ENCODE data around the gene DDX39A.

Gene DDX39A

GRCh38 chr19:14390548-14390947, 28.6 kb downstream of the DDX39A start:
- H3K79me2 ChIP-seq (ENCODE audit: control insufficient read depth, insufficient read depth, low read length): no peaks in the 10 kb centered on the region
- H3K9ac ChIP-seq (ENCODE audit: low read length): no peak overlapping the region
- no peak overlapping the region for H3K23ac ChIP-seq (ENCODE audit: low read length)
- H3K27ac ChIP-seq (ENCODE audit: low read depth, low read length): no peak overlapping the region
- no peak overlapping the region for H3K4me2 ChIP-seq (ENCODE audit: low read length)
- no peak overlapping the region for H3K4ac ChIP-seq (ENCODE audit: low read depth, low read length)
- no peak for DNase-seq
- H4K5ac ChIP-seq (ENCODE audit: low read length): no peak overlapping the region
- H3K4me3 ChIP-seq (ENCODE audit: low read length): no peak overlapping the region
- H3K36me3 ChIP-seq (ENCODE audit: control insufficient read depth, insufficient read depth, low read length): no peaks in the 10 kb centered on the region
- H3K56ac ChIP-seq (ENCODE audit: low read length): no peak overlapping the region
- no peaks in the 10 kb centered on the region for H3K4me1 ChIP-seq (ENCODE audit: control insufficient read depth, low read depth, low read length)
- no peak overlapping the region for H2BK120ac ChIP-seq (ENCODE audit: low read depth, low read length)
- H3K79me1 ChIP-seq (ENCODE audit: low read length): no peaks in the 10 kb centered on the region
- no peaks in the 10 kb centered on the region for H3K27me3 ChIP-seq (ENCODE audit: insufficient read depth, low read length, poor library complexity)
- H4K8ac ChIP-seq (ENCODE audit: low read depth, low read length): no peak overlapping the region
- H2BK5ac ChIP-seq (ENCODE audit: low read length): no peak overlapping the region
- H2BK15ac ChIP-seq (replicated peaks; ENCODE audit: low read depth): no peak overlapping the region
- no peak overlapping the region for H2AK5ac ChIP-seq (ENCODE audit: low read length)
- WGBS (ENCODE audit: extremely low coverage, insufficient coverage, low lambda C conversion rate): no CpG with 5 or more reads among the region's 5 CpGs
- no peak overlapping the region for H3K18ac ChIP-seq (ENCODE audit: low read length)

GRCh38 chr19:14385492-14385891, 33.6 kb downstream of the DDX39A start:
- no peak overlapping the region for H4K8ac ChIP-seq (ENCODE audit: low read depth, low read length)
- H2BK15ac ChIP-seq (replicated peaks; ENCODE audit: low read depth): no peak overlapping the region
- H3K79me2 ChIP-seq (ENCODE audit: control insufficient read depth, insufficient read depth, low read length): no peaks in the 10 kb centered on the region
- no peak overlapping the region for H2BK5ac ChIP-seq (ENCODE audit: low read length)
- H3K4me3 ChIP-seq (ENCODE audit: low read length): no peak overlapping the region
- no peak overlapping the region for H3K4ac ChIP-seq (ENCODE audit: low read depth, low read length)
- H2BK120ac ChIP-seq (ENCODE audit: low read depth, low read length): no peak overlapping the region
- H3K79me1 ChIP-seq (ENCODE audit: low read length): no peaks in the 10 kb centered on the region
- no peak overlapping the region for H3K18ac ChIP-seq (ENCODE audit: low read length)
- no peak overlapping the region for H2AK5ac ChIP-seq (ENCODE audit: low read length)
- no peaks in the 10 kb centered on the region for H3K36me3 ChIP-seq (ENCODE audit: control insufficient read depth, insufficient read depth, low read length)
- H3K4me1 ChIP-seq (ENCODE audit: control insufficient read depth, low read depth, low read length): no peaks in the 10 kb centered on the region
- H3K4me2 ChIP-seq (ENCODE audit: low read length): no peak overlapping the region
- no peaks in the 10 kb centered on the region for H3K27me3 ChIP-seq (ENCODE audit: insufficient read depth, low read length, poor library complexity)
- no peak for DNase-seq
- no peak overlapping the region for H3K56ac ChIP-seq (ENCODE audit: low read length)
- H3K27ac ChIP-seq (ENCODE audit: low read depth, low read length): no peak overlapping the region
- H4K5ac ChIP-seq (ENCODE audit: low read length): no peak overlapping the region
- WGBS (ENCODE audit: extremely low coverage, insufficient coverage, low lambda C conversion rate): no CpG with 5 or more reads among the region's 11 CpGs
- H3K9ac ChIP-seq (ENCODE audit: low read length): no peak overlapping the region
- H3K23ac ChIP-seq (ENCODE audit: low read length): no peak overlapping the region

- Histone ChIP-seq H3K4me3 (ENCODE audit: low read length) (no peak overlapping the region), H2BK15ac (replicated peaks; ENCODE audit: low read depth) (no peak overlapping the region), H2BK5ac (ENCODE audit: low read length) (no peak overlapping the region), H2AK5ac (ENCODE audit: low read length) (peak overlapping the region; percentile 22), H3K4ac (ENCODE audit: low read depth, low read length) (no peak overlapping the region), H3K27ac (ENCODE audit: low read depth, low read length) (no peak overlapping the region), H3K36me3 (ENCODE audit: control insufficient read depth, insufficient read depth, low read length) (no peaks in the 10 kb centered on the region), H3K56ac (ENCODE audit: low read length) (peak overlapping the region; percentile 56), H3K9ac (ENCODE audit: low read length) (no peak overlapping the region), H3K79me2 (ENCODE audit: control insufficient read depth, insufficient read depth, low read length) (no peaks in the 10 kb centered on the region), H4K5ac (ENCODE audit: low read length) (no peak overlapping the region), H4K8ac (ENCODE audit: low read depth, low read length) (no peak overlapping the region), H3K18ac (ENCODE audit: low read length) (peak overlapping the region; percentile 35), H3K23ac (ENCODE audit: low read length) (peak overlapping the region; percentile 45), H2BK120ac (ENCODE audit: low read depth, low read length) (no peak overlapping the region), H3K27me3 (ENCODE audit: insufficient read depth, low read length, poor library complexity) (no peaks in the 10 kb centered on the region), H3K79me1 (ENCODE audit: low read length) (no peaks in the 10 kb centered on the region), H3K4me2 (ENCODE audit: low read length) (no peak overlapping the region), H3K4me1 (ENCODE audit: control insufficient read depth, low read depth, low read length) (no peaks in the 10 kb centered on the region)
- no CpG with 5 or more reads among the region's 10 CpGs for WGBS (ENCODE audit: extremely low coverage, insufficient coverage, low lambda C conversion rate)
- peak; percentile 44 for DNase-seq
Observed at GRCh38 chr19:14383661-14384555, 35.2 kb downstream of the DDX39A start.

- H2BK120ac ChIP-seq (ENCODE audit: low read depth, low read length): no peak overlapping the region
- H2AK5ac ChIP-seq (ENCODE audit: low read length): no peak overlapping the region
- H3K23ac ChIP-seq (ENCODE audit: low read length): no peak overlapping the region
- no peaks in the 10 kb centered on the region for H3K79me1 ChIP-seq (ENCODE audit: low read length)
- H3K27me3 ChIP-seq (ENCODE audit: insufficient read depth, low read length, poor library complexity): no peaks in the 10 kb centered on the region
- H4K8ac ChIP-seq (ENCODE audit: low read depth, low read length): no peak overlapping the region
- DNase-seq: peak; percentile 74
- peak overlapping the region; percentile 51 for H3K9ac ChIP-seq (ENCODE audit: low read length)
- H2BK5ac ChIP-seq (ENCODE audit: low read length): no peak overlapping the region
- no peak overlapping the region for H4K5ac ChIP-seq (ENCODE audit: low read length)
- H3K4me2 ChIP-seq (ENCODE audit: low read length): peak overlapping the region; percentile 7
- peak overlapping the region; percentile 45 for H3K56ac ChIP-seq (ENCODE audit: low read length)
- no peaks in the 10 kb centered on the region for H3K36me3 ChIP-seq (ENCODE audit: control insufficient read depth, insufficient read depth, low read length)
- H3K27ac ChIP-seq (ENCODE audit: low read depth, low read length): no peak overlapping the region
- H3K4me1 ChIP-seq (ENCODE audit: control insufficient read depth, low read depth, low read length): no peaks in the 10 kb centered on the region
- H3K18ac ChIP-seq (ENCODE audit: low read length): no peak overlapping the region
- H3K4ac ChIP-seq (ENCODE audit: low read depth, low read length): no peak overlapping the region
- no peak overlapping the region for H3K4me3 ChIP-seq (ENCODE audit: low read length)
- H3K79me2 ChIP-seq (ENCODE audit: control insufficient read depth, insufficient read depth, low read length): no peaks in the 10 kb centered on the region
- H2BK15ac ChIP-seq (replicated peaks; ENCODE audit: low read depth): no peak overlapping the region
- no CpG with 5 or more reads among the region's 18 CpGs for WGBS (ENCODE audit: extremely low coverage, insufficient coverage, low lambda C conversion rate)
Observed at GRCh38 chr19:14381689-14382474, 37.3 kb downstream of the DDX39A start.

- Histone ChIP-seq H3K27me3 (ENCODE audit: insufficient read depth, low read length, poor library complexity) (no peaks in the 10 kb centered on the region), H2AK5ac (ENCODE audit: low read length) (no peak overlapping the region), H2BK5ac (ENCODE audit: low read length) (no peak overlapping the region), H3K4ac (ENCODE audit: low read depth, low read length) (no peak overlapping the region), H3K23ac (ENCODE audit: low read length) (no peak overlapping the region), H3K9ac (ENCODE audit: low read length) (no peak overlapping the region), H3K4me1 (ENCODE audit: control insufficient read depth, low read depth, low read length) (no peaks in the 10 kb centered on the region), H3K4me2 (ENCODE audit: low read length) (no peak overlapping the region), H3K18ac (ENCODE audit: low read length) (no peak overlapping the region), H3K56ac (ENCODE audit: low read length) (no peak overlapping the region), H2BK120ac (ENCODE audit: low read depth, low read length) (no peak overlapping the region), H3K79me1 (ENCODE audit: low read length) (no peaks in the 10 kb centered on the region), H4K5ac (ENCODE audit: low read length) (no peak overlapping the region), H2BK15ac (replicated peaks; ENCODE audit: low read depth) (no peak overlapping the region), H3K36me3 (ENCODE audit: control insufficient read depth, insufficient read depth, low read length) (no peaks in the 10 kb centered on the region), H3K4me3 (ENCODE audit: low read length) (no peak overlapping the region), H3K79me2 (ENCODE audit: control insufficient read depth, insufficient read depth, low read length) (no peaks in the 10 kb centered on the region), H3K27ac (ENCODE audit: low read depth, low read length) (no peak overlapping the region), H4K8ac (ENCODE audit: low read depth, low read length) (no peak overlapping the region)
- DNase-seq: no peak
- WGBS (ENCODE audit: extremely low coverage, insufficient coverage, low lambda C conversion rate): no CpG with 5 or more reads among the region's 9 CpGs
Observed at GRCh38 chr19:14379294-14380065, 39.7 kb downstream of the DDX39A start.

Measured in mesendoderm (in vitro differentiated cells).